CD4-positive, alpha-beta T cell treated with Interleukin-15 for 4 hours (primary cell): ENCODE measurements around the gene ARMC8.

ENCODE experiments used
- DNase-seq: peaks from one replicate; pipeline ENCODE4 v3.0.0-alpha.2; 2020; ENCODE audit warnings: low spot score

ARMC8 gene

GRCh38 chr3:138245026-138245425, 57.9 kb downstream of the ARMC8 start:
- no peak for DNase-seq

GRCh38 chr3:138249636-138250035, 62.5 kb downstream of the ARMC8 start:
- no peak for DNase-seq

- DNase-seq, result no peak
Observed at GRCh38 chr3:138253609-138254008, 66.5 kb downstream of the ARMC8 start.

GRCh38 chr3:138254216-138254615, 67.1 kb downstream of the ARMC8 start:
- no peak for DNase-seq

GRCh38 chr3:138256022-138256421, 68.9 kb downstream of the ARMC8 start:
- DNase-seq, result no peak

GRCh38 chr3:138257986-138258385, 70.9 kb downstream of the ARMC8 start:
- no peak for DNase-seq

GRCh38 chr3:138259126-138259525, 72.0 kb downstream of the ARMC8 start:
- no peak for DNase-seq

GRCh38 chr3:138260611-138261010, 73.5 kb downstream of the ARMC8 start:
- no peak for DNase-seq

- no peak for DNase-seq
Observed at GRCh38 chr3:138263104-138263503, 76.0 kb downstream of the ARMC8 start.

- DNase-seq, result no peak
Observed at GRCh38 chr3:138265745-138266144, 78.6 kb downstream of the ARMC8 start.

GRCh38 chr3:138267083-138267482, 80.0 kb downstream of the ARMC8 start:
- no peak for DNase-seq

- no peak for DNase-seq
Observed at GRCh38 chr3:138270245-138270644, 83.1 kb downstream of the ARMC8 start.

- DNase-seq, result no peak
Observed at GRCh38 chr3:138271189-138271794, 84.2 kb downstream of the ARMC8 start.

- no peak for DNase-seq
Observed at GRCh38 chr3:138281561-138281960, 94.5 kb downstream of the ARMC8 start.

- DNase-seq, result no peak
Observed at GRCh38 chr3:138282836-138283235, 95.7 kb downstream of the ARMC8 start.

GRCh38 chr3:138284079-138284478, 97.0 kb downstream of the ARMC8 start:
- DNase-seq, result no peak

- DNase-seq, result no peak
Observed at GRCh38 chr3:138284957-138285477, 97.9 kb downstream of the ARMC8 start.

GRCh38 chr3:138289260-138289659, 102.2 kb downstream of the ARMC8 start:
- no peak for DNase-seq

GRCh38 chr3:138289701-138290100, 102.6 kb downstream of the ARMC8 start:
- DNase-seq, result no peak

- no peak for DNase-seq
Observed at GRCh38 chr3:138296639-138297038, 109.5 kb downstream of the ARMC8 start.

GRCh38 chr3:138297059-138297607, 110.0 kb downstream of the ARMC8 start:
- DNase-seq, result no peak

- no peak for DNase-seq
Observed at GRCh38 chr3:138297876-138298275, 110.8 kb downstream of the ARMC8 start.

GRCh38 chr3:138300647-138301046, 113.5 kb downstream of the ARMC8 start:
- no peak for DNase-seq

GRCh38 chr3:138303474-138303873, 116.4 kb downstream of the ARMC8 start:
- DNase-seq, result no peak
